Cardiac septum (tissue), 1 donor: Measurements from ENCODE around the gene PDE1A. TPM values are rescaled to one million over a fixed set of nuclear protein-coding genes. Genes with fewer than 3 reads are reported as not detected.
"Not testable (repeated sequence)": the region's sequence is repeated elsewhere in the genome, so short reads cannot be mapped to it uniquely, and the experiment has no call there.

Experiments
- DNase-seq: peaks from one replicate; pipeline ENCODE4 v3.0.0-alpha.2; 2020; ENCODE audit warnings: low spot score
- intact Hi-C: fragments of 100-400 bp; cut with DNase I; formaldehyde crosslinking; loops from one replicate; pipeline ENCODE4 v1.14.0; 2022
- total RNA-seq: library from RNA; stranded (reverse); fragmentation: NEBNext Ultra II Directional; extraction: Animal tissue kit (Norgen Biotek cat#: 25700); gene quantifications from one replicate; pipeline ENCODE4 v1.2.1, GENCODE V29; 2021
- donor health status: DM: no; HTN: no; CAD: no.

The PDE1A gene
- total RNA-seq, 1 donor from 2014 or later, result 9.6 TPM

- no peak for DNase-seq
- intact Hi-C loops, result no loop called here
Measured at GRCh38 chr2:182415771-182416170, 11.1 kb downstream of the PDE1A start.

GRCh38 chr2:182412858-182413257, 14.0 kb downstream of the PDE1A start:
- intact Hi-C loops, result no loop called here
- no peak for DNase-seq

- DNase-seq, result no peak
- intact Hi-C loops, result no loop called here
Measured at GRCh38 chr2:182410120-182410519, 16.7 kb downstream of the PDE1A start.

- no peak for DNase-seq
- intact Hi-C loops, result no loop called here
Measured at GRCh38 chr2:182406221-182406620, 20.6 kb downstream of the PDE1A start.

- intact Hi-C loops, result no loop called here
- no peak for DNase-seq
Measured at GRCh38 chr2:182404975-182405561, 21.8 kb downstream of the PDE1A start.

GRCh38 chr2:182404092-182404491, 22.7 kb downstream of the PDE1A start:
- intact Hi-C loops, result no loop called here
- no peak for DNase-seq

- intact Hi-C loops, result no loop called here
- DNase-seq, result no peak
Measured at GRCh38 chr2:182393270-182393760, 33.5 kb downstream of the PDE1A start.

GRCh38 chr2:182391443-182391842, 35.4 kb downstream of the PDE1A start:
- intact Hi-C loops, result no loop called here
- DNase-seq, result no peak

GRCh38 chr2:182386267-182386880, 40.5 kb downstream of the PDE1A start:
- DNase-seq, intact Hi-C loops: not testable (repeated sequence)

- no peak for DNase-seq
- intact Hi-C loops, result no loop called here
Measured at GRCh38 chr2:182384860-182385259, 42.0 kb downstream of the PDE1A start.

- intact Hi-C loops, result no loop called here
- DNase-seq, result no peak
Measured at GRCh38 chr2:182381225-182381624, 45.6 kb downstream of the PDE1A start.

GRCh38 chr2:182379241-182379640, 47.6 kb downstream of the PDE1A start:
- intact Hi-C loops, result loop anchor here (2.0 kb wide), 1 partner anchor 42 kb away; no protein-coding TSS in a partner anchor
- no peak for DNase-seq

- DNase-seq, result no peak
- intact Hi-C loops, result loop anchor here (2.0 kb wide), 1 partner anchor 42 kb away; no protein-coding TSS in a partner anchor
Measured at GRCh38 chr2:182378759-182379158, 48.1 kb downstream of the PDE1A start.

GRCh38 chr2:182377467-182377866, 49.4 kb downstream of the PDE1A start:
- DNase-seq, result no peak
- intact Hi-C loops, result no loop called here

GRCh38 chr2:182375862-182376261, 51.0 kb downstream of the PDE1A start:
- intact Hi-C loops, result no loop called here
- no peak for DNase-seq

- DNase-seq, result no peak
- intact Hi-C loops, result no loop called here
Measured at GRCh38 chr2:182372661-182373060, 54.2 kb downstream of the PDE1A start.

GRCh38 chr2:182368996-182369395, 57.8 kb downstream of the PDE1A start:
- DNase-seq, result no peak
- intact Hi-C loops, result no loop called here

- DNase-seq, result no peak
- intact Hi-C loops, result no loop called here
Measured at GRCh38 chr2:182368446-182368845, 58.4 kb downstream of the PDE1A start.

GRCh38 chr2:182367401-182367800, 59.4 kb downstream of the PDE1A start:
- intact Hi-C loops, result no loop called here
- no peak for DNase-seq

GRCh38 chr2:182366628-182367027, 60.2 kb downstream of the PDE1A start:
- DNase-seq, result no peak
- intact Hi-C loops, result no loop called here

- DNase-seq, result no peak
- intact Hi-C loops, result no loop called here
Measured at GRCh38 chr2:182365855-182366254, 61.0 kb downstream of the PDE1A start.
